Stimulated activated CD4-positive, alpha-beta T cell treated with anti-CD3 and anti-CD28 coated beads, Interleukin-2, amount 100 ng/mL, for 4 hours (primary cell): ENCODE measurements around the gene KAT5.
"Not testable (repeated sequence)": the region's sequence is repeated elsewhere in the genome, so short reads cannot be mapped to it uniquely, and the experiment has no call there.

ENCODE experiments used
- DNase-seq: peaks from one replicate; pipeline ENCODE4 v3.0.0-alpha.2; 2020; ENCODE audit warnings: low read depth

KAT5 gene

GRCh38 chr11:65709661-65710060 lies 2.4 kb upstream of the KAT5 start:
- no peak for DNase-seq

GRCh38 chr11:65710421-65710820 lies 1.6 kb upstream of the KAT5 start:
- DNase-seq: no peak

GRCh38 chr11:65712633-65713076 lies 603 bp downstream of the KAT5 start:
- DNase-seq: no peak

GRCh38 chr11:65713212-65713969 lies 1.3 kb downstream of the KAT5 start:
- no peak for DNase-seq

GRCh38 chr11:65714433-65714832 lies 2.4 kb downstream of the KAT5 start:
- DNase-seq: no peak

GRCh38 chr11:65716302-65716701 lies 4.2 kb downstream of the KAT5 start:
- no peak for DNase-seq

GRCh38 chr11:65716774-65717405 lies 4.8 kb downstream of the KAT5 start:
- DNase-seq: no peak

- no peak for DNase-seq
These were observed 5.9 kb downstream of the KAT5 start for GRCh38 chr11:65717906-65718305.

GRCh38 chr11:65718531-65718930 lies 6.5 kb downstream of the KAT5 start:
- no peak for DNase-seq

- no peak for DNase-seq
These were observed 7.0 kb downstream of the KAT5 start for GRCh38 chr11:65718964-65719492.

GRCh38 chr11:65719871-65720210 lies 7.8 kb downstream of the KAT5 start:
- DNase-seq: no peak

GRCh38 chr11:65720211-65720934 lies 8.3 kb downstream of the KAT5 start, which contains the start of gene RNASEH2C:
TSS of gene RNASEH2C (minus strand) at chr11:65720798. CDS start at chr11:65720758, 40 bp downstream.
- peak; percentile 64 for DNase-seq

GRCh38 chr11:65722261-65722660 lies 10.2 kb downstream of the KAT5 start:
- no peak for DNase-seq

GRCh38 chr11:65726660-65727059 lies 14.6 kb downstream of the KAT5 start:
- no peak for DNase-seq

GRCh38 chr11:65727865-65728264 lies 15.8 kb downstream of the KAT5 start:
- DNase-seq: no peak

- no peak for DNase-seq
These were observed 18.4 kb downstream of the KAT5 start for GRCh38 chr11:65730461-65730860.

- DNase-seq: not testable (repeated sequence)
These were observed 23.1 kb downstream of the KAT5 start for GRCh38 chr11:65735111-65735510.

- no peak for DNase-seq
These were observed 24.8 kb downstream of the KAT5 start for GRCh38 chr11:65736810-65737209.

- no peak for DNase-seq
These were observed 27.0 kb downstream of the KAT5 start for GRCh38 chr11:65739022-65739421.

GRCh38 chr11:65741185-65741584 lies 29.1 kb downstream of the KAT5 start:
- no peak for DNase-seq

GRCh38 chr11:65742353-65742752 lies 30.3 kb downstream of the KAT5 start:
- DNase-seq: no peak

GRCh38 chr11:65743681-65744025 lies 31.6 kb downstream of the KAT5 start:
- no peak for DNase-seq
